ENCODE measurements around the gene TRPC6. TPM values are rescaled to one million over a fixed set of nuclear protein-coding genes. Genes with fewer than 3 reads are reported as not detected.
A peak's percentile ranks its signal among the peaks of the same experiment; 100 is the strongest.

TRPC6 gene
- total RNA-seq, 1 donor from 2014 or later, result 0.05 TPM

DNA sequence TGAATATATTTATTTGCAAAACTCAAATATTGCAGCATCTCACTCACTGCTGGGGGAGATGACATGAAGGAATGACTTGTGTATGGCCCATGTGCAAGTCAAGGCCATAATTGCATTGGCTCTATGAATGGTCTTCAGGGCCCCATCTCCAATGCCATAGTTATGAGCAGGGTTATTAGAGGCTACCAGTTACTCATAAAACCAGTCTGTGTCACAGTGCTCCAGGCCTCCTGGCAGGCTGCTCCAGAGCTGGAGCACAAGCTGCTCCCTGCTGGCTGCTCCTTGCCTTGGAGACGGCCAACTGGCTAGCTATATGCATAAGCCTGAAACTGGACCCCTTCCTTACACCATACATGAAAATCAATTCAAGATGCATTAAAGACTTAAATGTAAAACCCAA lies 145.7 kb downstream of the TRPC6 start:
- no peak for DNase-seq (ENCODE audit: low spot score, unreplicated experiment)
- no peaks in the 10 kb centered on the region for H3K27me3 Mint-ChIP-seq
- no peaks in the 10 kb centered on the region for H3K4me1 Mint-ChIP-seq (ENCODE audit: low read depth)
- no peak for TF ChIP-seq CTCF (IDR thresholded peaks at IDR 0.05; ENCODE audit: unreplicated experiment)
- no peaks in the 10 kb centered on the region for H3K36me3 Mint-ChIP-seq (ENCODE audit: insufficient read depth)
- no peak overlapping the region for H3K4me3 Mint-ChIP-seq (ENCODE audit: low read depth)
- H3K27ac Mint-ChIP-seq, result no peak overlapping the region
- H3K9me3 Mint-ChIP-seq (ENCODE audit: low read depth), result no peaks in the 10 kb centered on the region

GRCh38 chr11:101436511-101437142 lies 147.2 kb downstream of the TRPC6 start:
- DNase-seq (ENCODE audit: low spot score, unreplicated experiment), result peak; percentile 30
- Mint-ChIP-seq H3K27me3 (no peaks in the 10 kb centered on the region), H3K27ac (no peak overlapping the region), H3K4me1 (ENCODE audit: low read depth) (no peaks in the 10 kb centered on the region), H3K4me3 (ENCODE audit: low read depth) (no peak overlapping the region), H3K9me3 (ENCODE audit: low read depth) (peaks cover under 1% of the 10 kb centered on the region), H3K36me3 (ENCODE audit: insufficient read depth) (no peaks in the 10 kb centered on the region)
- peak; percentile 77 for TF ChIP-seq CTCF (IDR thresholded peaks at IDR 0.05; ENCODE audit: unreplicated experiment)

- H3K4me3 Mint-ChIP-seq (ENCODE audit: low read depth), result no peak overlapping the region
- peaks cover 3% of the 10 kb centered on the region for H3K9me3 Mint-ChIP-seq (ENCODE audit: low read depth)
- DNase-seq (ENCODE audit: low spot score, unreplicated experiment), result no peak
- no peaks in the 10 kb centered on the region for H3K27me3 Mint-ChIP-seq
- peaks cover 2% of the 10 kb centered on the region for H3K4me1 Mint-ChIP-seq (ENCODE audit: low read depth)
- no peaks in the 10 kb centered on the region for H3K36me3 Mint-ChIP-seq (ENCODE audit: insufficient read depth)
- no peak for TF ChIP-seq CTCF (IDR thresholded peaks at IDR 0.05; ENCODE audit: unreplicated experiment)
- no peak overlapping the region for H3K27ac Mint-ChIP-seq
Measured at GRCh38 chr11:101435408-101435973, 148.3 kb downstream of the TRPC6 start.

GRCh38 chr11:101434026-101434643 lies 149.7 kb downstream of the TRPC6 start:
- DNase-seq (ENCODE audit: low spot score, unreplicated experiment), result no peak
- no peaks in the 10 kb centered on the region for H3K27me3 Mint-ChIP-seq
- no peak overlapping the region for H3K4me3 Mint-ChIP-seq (ENCODE audit: low read depth)
- peaks cover 3% of the 10 kb centered on the region for H3K9me3 Mint-ChIP-seq (ENCODE audit: low read depth)
- no peaks in the 10 kb centered on the region for H3K36me3 Mint-ChIP-seq (ENCODE audit: insufficient read depth)
- no peak overlapping the region for H3K27ac Mint-ChIP-seq
- peaks cover 14% of the 10 kb centered on the region for H3K4me1 Mint-ChIP-seq (ENCODE audit: low read depth)
- no peak for TF ChIP-seq CTCF (IDR thresholded peaks at IDR 0.05; ENCODE audit: unreplicated experiment)

- Mint-ChIP-seq H3K9me3 (ENCODE audit: low read depth) (peaks cover 11% of the 10 kb centered on the region), H3K36me3 (ENCODE audit: insufficient read depth) (no peaks in the 10 kb centered on the region), H3K4me1 (ENCODE audit: low read depth) (peaks cover 17% of the 10 kb centered on the region), H3K4me3 (ENCODE audit: low read depth) (no peak overlapping the region), H3K27ac (no peak overlapping the region), H3K27me3 (no peaks in the 10 kb centered on the region)
- DNase-seq (ENCODE audit: low spot score, unreplicated experiment), result no peak
- no peak for TF ChIP-seq CTCF (IDR thresholded peaks at IDR 0.05; ENCODE audit: unreplicated experiment)
Measured at GRCh38 chr11:101433151-101433550, 150.7 kb downstream of the TRPC6 start.
